ENCODE data around the gene PAQR5. TPM values are rescaled to one million over a fixed set of nuclear protein-coding genes. Genes with fewer than 3 reads are reported as not detected.

Gene PAQR5
- total RNA-seq, 3 donors from 2014 or later, result 0.96 to 2.6 (median 2.0) TPM

DNA sequence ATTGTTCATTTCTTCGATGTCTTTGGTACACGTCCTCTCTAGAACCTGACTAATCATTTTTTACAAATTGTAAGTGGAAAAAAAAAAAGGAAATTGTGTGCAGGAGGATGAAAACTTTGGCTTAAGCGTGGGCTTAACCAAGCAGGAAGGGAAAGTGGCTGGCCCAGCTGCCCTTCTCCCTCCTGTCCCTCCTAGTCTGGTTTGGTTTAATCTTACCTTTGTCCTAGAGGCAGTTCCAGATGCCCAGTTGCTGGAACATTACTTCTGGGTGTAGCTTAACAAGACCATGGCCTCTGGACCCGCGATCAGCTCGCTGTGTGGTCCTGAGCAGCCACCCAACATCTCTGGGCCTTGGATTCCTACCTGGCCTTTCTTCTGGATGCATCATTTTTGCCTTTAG, 15.4 kb downstream of the PAQR5 start:
- DNase-seq (ENCODE audit: low spot score in 2 of 2), result no peak
- TF ChIP-seq POLR2A (IDR thresholded peaks at IDR 0.05) (no peak), POLR2AphosphoS5 (IDR thresholded peaks at IDR 0.05) (no peak), CTCF (IDR thresholded peaks at IDR 0.05) (no peak)
- Histone ChIP-seq H3K4me3 (no peak overlapping the region), H3K9me3 (no peaks in the 10 kb centered on the region), H3K27me3 (no peaks in the 10 kb centered on the region), H3K4me1 (no peaks in the 10 kb centered on the region), H3K36me3 (no peaks in the 10 kb centered on the region), H3K27ac (no peak overlapping the region)
- intact Hi-C loops (cut with DNase I; ENCODE audit: low total_unique reads), result no loop called here

DNA sequence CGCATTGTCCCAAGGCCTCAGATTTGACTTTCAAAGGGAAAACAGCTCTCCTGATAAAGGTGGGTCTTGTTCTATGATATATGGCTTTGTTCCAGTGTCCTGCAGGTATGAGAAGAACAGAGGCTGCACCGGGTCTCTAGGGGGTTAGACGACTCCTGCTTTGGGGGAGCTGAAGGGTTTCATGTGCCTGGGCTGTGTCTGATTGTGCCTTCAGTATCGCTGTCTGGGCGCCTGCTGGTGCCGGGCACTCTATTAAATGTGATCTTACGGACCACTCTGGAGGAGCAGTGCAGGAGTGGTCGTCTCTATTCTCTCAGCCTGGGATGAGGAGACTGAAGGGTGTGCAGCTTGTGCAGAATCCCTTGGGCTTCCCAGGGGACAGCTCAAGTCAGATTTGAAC, 16.0 kb downstream of the PAQR5 start:
- no peak overlapping the region for H3K4me3 ChIP-seq
- H3K9me3 ChIP-seq, result no peaks in the 10 kb centered on the region
- no peaks in the 10 kb centered on the region for H3K36me3 ChIP-seq
- no peaks in the 10 kb centered on the region for H3K4me1 ChIP-seq
- TF ChIP-seq CTCF (IDR thresholded peaks at IDR 0.05) (no peak), POLR2AphosphoS5 (IDR thresholded peaks at IDR 0.05) (no peak), POLR2A (IDR thresholded peaks at IDR 0.05) (no peak)
- intact Hi-C loops (cut with DNase I; ENCODE audit: low total_unique reads), result loop anchor here (5.0 kb wide), 1 partner anchor 798 kb away; no protein-coding TSS in a partner anchor
- no peaks in the 10 kb centered on the region for H3K27me3 ChIP-seq
- H3K27ac ChIP-seq, result no peak overlapping the region
- DNase-seq (ENCODE audit: low spot score in 2 of 2), result no peak

- H3K27ac ChIP-seq, result no peak overlapping the region
- H3K27me3 ChIP-seq, result no peaks in the 10 kb centered on the region
- intact Hi-C loops (cut with DNase I; ENCODE audit: low total_unique reads), result loop anchor here (5.0 kb wide), 1 partner anchor 797 kb away; no protein-coding TSS in a partner anchor
- H3K4me3 ChIP-seq, result no peak overlapping the region
- H3K36me3 ChIP-seq, result no peaks in the 10 kb centered on the region
- H3K4me1 ChIP-seq, result no peaks in the 10 kb centered on the region
- H3K9me3 ChIP-seq, result no peaks in the 10 kb centered on the region
- no peak for TF ChIP-seq POLR2AphosphoS5 (IDR thresholded peaks at IDR 0.05)
- no peak for TF ChIP-seq POLR2A (IDR thresholded peaks at IDR 0.05)
- TF ChIP-seq CTCF (IDR thresholded peaks at IDR 0.05), result no peak
- DNase-seq (ENCODE audit: low spot score in 2 of 2), result no peak
These were observed 16.8 kb downstream of the PAQR5 start for GRCh38 chr15:69315402-69316110.

DNA sequence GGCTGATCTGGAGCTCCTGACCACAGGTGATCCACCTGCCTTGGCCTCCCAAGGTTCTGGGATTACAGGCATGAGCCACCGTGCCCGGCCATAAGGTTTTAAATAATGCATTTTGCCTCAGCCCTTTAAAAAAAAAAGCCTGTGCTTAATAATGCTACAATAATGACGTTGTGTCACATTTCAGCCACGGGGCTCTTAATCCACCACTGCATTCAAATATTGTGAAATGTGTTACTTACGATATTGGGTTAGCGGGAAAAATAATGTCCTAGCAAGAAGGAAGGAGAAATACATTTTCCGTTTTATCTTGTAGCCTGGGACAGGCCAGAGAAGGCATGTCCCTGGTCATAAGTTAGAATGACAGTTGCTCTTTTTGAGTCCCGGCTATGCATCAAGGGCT, 17.6 kb downstream of the PAQR5 start:
- TF ChIP-seq CTCF (IDR thresholded peaks at IDR 0.05) (no peak), POLR2A (IDR thresholded peaks at IDR 0.05) (no peak), POLR2AphosphoS5 (IDR thresholded peaks at IDR 0.05) (no peak)
- Histone ChIP-seq H3K4me3 (no peak overlapping the region), H3K4me1 (no peaks in the 10 kb centered on the region), H3K36me3 (no peaks in the 10 kb centered on the region), H3K27ac (no peak overlapping the region), H3K9me3 (no peaks in the 10 kb centered on the region), H3K27me3 (no peaks in the 10 kb centered on the region)
- intact Hi-C loops (cut with DNase I; ENCODE audit: low total_unique reads), result loop anchor here (5.0 kb wide), 1 partner anchor 796 kb away; no protein-coding TSS in a partner anchor
- DNase-seq (ENCODE audit: low spot score in 2 of 2), result no peak

DNA sequence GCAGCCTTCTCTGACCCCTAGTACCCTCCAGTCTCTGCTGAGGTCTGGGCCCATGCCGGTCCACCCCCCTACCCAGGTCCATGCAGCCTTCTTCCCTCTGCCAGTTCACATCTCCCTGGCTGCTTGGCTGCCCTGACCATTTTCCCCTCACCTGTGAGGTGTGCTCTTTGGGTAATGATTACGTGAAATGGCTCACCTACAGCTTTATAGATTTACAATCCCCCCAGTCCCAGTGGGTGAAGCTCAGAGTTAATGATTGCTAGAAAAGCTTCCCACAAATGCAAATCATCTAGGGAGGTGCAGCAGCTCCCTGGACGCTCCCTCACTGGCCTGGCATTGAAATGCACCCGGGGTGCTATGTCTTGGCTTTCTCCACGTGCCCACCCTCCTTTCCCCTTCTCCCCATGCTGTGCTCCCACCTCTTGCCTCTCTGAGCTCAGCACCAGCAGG, 18.7 kb downstream of the PAQR5 start:
- DNase-seq (ENCODE audit: low spot score in 2 of 2), result no peak
- TF ChIP-seq POLR2AphosphoS5 (IDR thresholded peaks at IDR 0.05), result no peak
- TF ChIP-seq POLR2A (IDR thresholded peaks at IDR 0.05), result no peak
- TF ChIP-seq CTCF (IDR thresholded peaks at IDR 0.05), result no peak
- Histone ChIP-seq H3K27ac (no peak overlapping the region), H3K4me3 (no peak overlapping the region), H3K4me1 (no peaks in the 10 kb centered on the region), H3K9me3 (no peaks in the 10 kb centered on the region), H3K27me3 (no peaks in the 10 kb centered on the region), H3K36me3 (no peaks in the 10 kb centered on the region)
- intact Hi-C loops (cut with DNase I; ENCODE audit: low total_unique reads), result loop anchor here (5.0 kb wide), 1 partner anchor 795 kb away; no protein-coding TSS in a partner anchor
